Measurements from ENCODE around the gene STX5. TPM values are rescaled to one million over a fixed set of nuclear protein-coding genes. Genes with fewer than 3 reads are reported as not detected.

The STX5 gene
- total and polyA plus RNA-seq, 11 donors = 8.6 to 36.1 (median 18.9) TPM

DNA sequence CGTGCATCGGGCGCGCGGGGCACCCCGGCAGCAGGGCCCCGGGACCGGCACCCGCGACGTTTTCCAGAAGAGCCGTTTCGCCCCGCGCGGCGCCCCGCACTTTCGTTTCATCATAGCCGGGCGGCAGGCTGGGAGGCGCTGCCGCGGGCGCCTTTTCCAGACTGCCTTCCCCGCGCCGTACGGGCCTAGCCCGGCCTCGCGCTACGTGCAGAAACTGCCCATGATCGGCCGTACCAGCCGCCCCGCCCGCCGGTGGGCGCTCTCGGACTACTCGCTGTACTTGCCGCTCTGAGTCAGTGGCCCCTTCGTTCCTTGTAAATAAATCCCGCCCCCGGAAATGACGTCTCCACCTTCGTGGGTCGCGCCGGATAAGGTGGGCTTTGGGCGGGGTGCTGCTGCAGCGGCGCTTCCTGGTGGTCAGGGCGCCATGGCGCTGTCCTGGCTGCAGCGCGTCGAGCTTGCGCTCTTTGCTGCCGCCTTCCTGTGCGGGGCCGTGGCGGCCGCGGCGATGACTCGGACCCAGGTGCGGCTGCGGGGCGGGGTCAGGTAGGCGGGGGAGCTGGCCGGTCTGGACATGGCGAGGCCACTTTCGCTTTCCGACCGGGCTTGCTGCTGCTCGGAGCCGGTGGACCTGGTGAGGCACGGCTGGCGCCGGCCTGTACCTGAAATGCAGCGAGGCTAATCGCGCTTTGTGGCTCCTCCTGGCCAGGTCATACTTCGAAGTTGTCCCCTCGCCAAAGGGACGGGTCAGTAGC lies 44.7 kb downstream of the STX5 start, which contains the start of gene TMEM179B:
TMEM179B (plus strand) TSS at position 398 of the 755 bp plus-strand sequence; CDS start at position 428, 30 bp downstream.
- Histone ChIP-seq H3K4me1 (peaks cover 6 to 54% (median 43%) of the 10 kb centered on the region in 12 donors), H3K27me3 (no peaks in the 10 kb centered on the region), H3K9me3 (no peaks in the 10 kb centered on the region), H3K4me3 (peak within 1 kb of the TSS; percentile 83 to 100 (median 92)), H3K27ac (peak within 1 kb of the TSS; percentile 88 to 100 (median 98)), H3K36me3 (peaks cover 0 to 48% (median 32%) of the 10 kb centered on the region in 9 donors)
- TF ChIP-seq POLR2A (IDR thresholded peaks at IDR 0.05) = peak; percentile 81 to 97
- TF ChIP-seq, protein P1, sequence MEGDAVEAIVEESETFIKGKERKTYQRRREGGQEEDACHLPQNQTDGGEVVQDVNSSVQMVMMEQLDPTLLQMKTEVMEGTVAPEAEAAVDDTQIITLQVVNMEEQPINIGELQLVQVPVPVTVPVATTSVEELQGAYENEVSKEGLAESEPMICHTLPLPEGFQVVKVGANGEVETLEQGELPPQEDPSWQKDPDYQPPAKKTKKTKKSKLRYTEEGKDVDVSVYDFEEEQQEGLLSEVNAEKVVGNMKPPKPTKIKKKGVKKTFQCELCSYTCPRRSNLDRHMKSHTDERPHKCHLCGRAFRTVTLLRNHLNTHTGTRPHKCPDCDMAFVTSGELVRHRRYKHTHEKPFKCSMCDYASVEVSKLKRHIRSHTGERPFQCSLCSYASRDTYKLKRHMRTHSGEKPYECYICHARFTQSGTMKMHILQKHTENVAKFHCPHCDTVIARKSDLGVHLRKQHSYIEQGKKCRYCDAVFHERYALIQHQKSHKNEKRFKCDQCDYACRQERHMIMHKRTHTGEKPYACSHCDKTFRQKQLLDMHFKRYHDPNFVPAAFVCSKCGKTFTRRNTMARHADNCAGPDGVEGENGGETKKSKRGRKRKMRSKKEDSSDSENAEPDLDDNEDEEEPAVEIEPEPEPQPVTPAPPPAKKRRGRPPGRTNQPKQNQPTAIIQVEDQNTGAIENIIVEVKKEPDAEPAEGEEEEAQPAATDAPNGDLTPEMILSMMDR (IDR thresholded peaks at IDR 0.05) = peak in 6 of 12 donors; percentile 28 to 60 (median 46)
- intact Hi-C loops (cut with DNase I) = loop anchor here in 9 of 10 donors (2.0 to 5.0 kb wide), 8 partner anchors 16 to 95 kb away; partner anchors contain the start of genes NXF1 (in 1 of the 9), SLC3A2 (in 1 of the 9), STX5 (in 1 of the 9) and TAF6L (in 1 of the 9)
- DNase-seq (peak; percentile 96 to 99 (median 99)), ATAC-seq (peak; percentile 81 to 90 (median 89))
- WGBS, 4 donors = 0% methylated on average over 33 to 88 of the region's 88 CpGs

DNA sequence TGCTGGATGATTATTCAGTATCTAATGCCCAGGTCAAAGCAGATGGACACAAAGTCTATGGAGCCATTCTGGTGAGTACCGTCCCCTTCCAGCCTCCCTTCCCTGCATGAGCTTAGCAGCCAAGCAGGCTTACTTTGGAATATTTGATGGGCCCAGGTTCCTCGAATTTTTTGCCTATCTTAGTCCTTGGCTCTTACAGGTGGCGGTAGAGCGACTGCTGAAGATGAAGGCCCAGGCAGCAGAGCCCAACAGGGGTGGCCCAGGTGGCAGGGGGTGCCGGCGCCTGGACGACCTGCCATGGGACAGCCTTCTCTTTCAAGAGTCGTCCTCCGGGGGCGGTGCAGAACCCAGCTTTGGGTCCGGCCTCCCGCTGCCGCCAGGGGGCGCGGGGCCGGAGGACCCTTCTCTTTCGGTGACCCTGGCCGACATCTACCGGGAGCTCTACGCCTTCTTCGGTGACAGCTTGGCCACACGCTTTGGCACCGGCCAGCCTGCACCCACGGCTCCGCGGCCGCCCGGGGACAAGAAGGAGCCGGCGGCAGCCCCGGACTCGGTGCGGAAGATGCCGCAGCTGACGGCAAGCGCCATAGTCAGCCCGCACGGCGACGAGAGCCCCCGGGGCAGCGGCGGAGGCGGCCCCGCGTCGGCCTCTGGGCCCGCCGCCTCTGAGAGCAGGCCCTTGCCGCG lies 45.4 kb downstream of the STX5 start:
- WGBS, 4 donors = 1% methylated on average over 21 to 51 of the region's 51 CpGs
- Histone ChIP-seq H3K27me3 (no peaks in the 10 kb centered on the region), H3K4me3 (peak overlapping the region; percentile 83 to 100 (median 92)), H3K9me3 (no peaks in the 10 kb centered on the region), H3K36me3 (peaks cover 0 to 50% (median 35%) of the 10 kb centered on the region in 9 donors), H3K4me1 (peaks cover 6 to 49% (median 41%) of the 10 kb centered on the region in 12 donors), H3K27ac (peak overlapping the region; percentile 88 to 100 (median 98))
- peak; percentile 90 to 93 (median 91) for DNase-seq
- TF ChIP-seq, protein P1 (IDR thresholded peaks at IDR 0.05) = peak in 11 of 12 donors; percentile 92 to 98 (median 94)
- no peak for TF ChIP-seq POLR2A (IDR thresholded peaks at IDR 0.05)
- ATAC-seq = peak; percentile 55 to 85 (median 84)
- intact Hi-C loops (cut with DNase I) = loop anchor here (1.0 to 5.0 kb wide), 10 partner anchors 16 to 96 kb away; partner anchors contain the start of genes NXF1 (in 1 of the 10), SLC3A2 (in 1 of the 10), STX5 (in 1 of the 10) and TAF6L (in 1 of the 10)

DNA sequence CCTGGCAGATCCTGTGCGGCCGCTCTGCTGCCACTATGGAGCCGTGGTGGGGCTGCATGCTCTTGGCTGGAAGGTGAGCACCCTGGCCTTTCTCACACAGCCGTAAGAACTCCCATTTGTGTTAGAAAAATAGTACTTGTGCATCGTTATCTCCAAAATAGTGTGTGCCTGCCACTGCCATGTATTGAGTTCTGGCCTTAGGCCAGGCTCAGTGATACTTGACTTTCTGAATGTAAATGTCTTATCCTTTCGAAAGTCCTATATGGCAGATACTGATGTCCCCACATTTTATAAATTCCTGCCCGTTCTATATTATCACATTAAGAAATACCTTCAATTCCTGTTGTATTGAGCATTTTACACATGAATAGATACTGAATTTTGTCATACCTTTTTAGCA lies 49.1 kb downstream of the STX5 start:
- intact Hi-C loops (cut with DNase I) = no loop called here
- peaks cover 6 to 13% (median 10%) of the 10 kb centered on the region in 12 donors for H3K4me1 ChIP-seq
- WGBS, 4 donors = 87 to 98% (median 89%) methylated on average over 7 of the region's 7 CpGs

More for the DNA sequence above, 49.1 kb downstream of the STX5 start:
- Histone ChIP-seq H3K27ac (no peak overlapping the region), H3K4me3 (no peak overlapping the region), H3K9me3 (no peaks in the 10 kb centered on the region), H3K27me3 (no peaks in the 10 kb centered on the region), H3K36me3 (peaks cover 0 to 58% (median 41%) of the 10 kb centered on the region in 9 donors)
- TF ChIP-seq POLR2A (IDR thresholded peaks at IDR 0.05) = no peak
- TF ChIP-seq, protein P1 (IDR thresholded peaks at IDR 0.05) = no peak
- DNase-seq (peak in 1 of 5 donors; percentile 27), ATAC-seq (no peak)
